ENCODE results near the gene CCDC188.

CCDC188 gene

GRCh38 chr22:20133930-20134549 lies 16.8 kb downstream of the CCDC188 start:
- Histone ChIP-seq H3K4me3 (ENCODE audit: low read length) (no peak overlapping the region), H3K27me3 (ENCODE audit: control insufficient read depth, insufficient read depth, low read length) (no peaks in the 10 kb centered on the region), H3K4me1 (ENCODE audit: control insufficient read depth, insufficient read depth, low read length) (peaks cover 33% of the 10 kb centered on the region), H3K9me3 (ENCODE audit: control insufficient read depth, low read length) (no peaks in the 10 kb centered on the region), H3K36me3 (ENCODE audit: control insufficient read depth, insufficient read depth, low read length) (no peaks in the 10 kb centered on the region), H3K9ac (ENCODE audit: low read length) (no peak overlapping the region)

DNA sequence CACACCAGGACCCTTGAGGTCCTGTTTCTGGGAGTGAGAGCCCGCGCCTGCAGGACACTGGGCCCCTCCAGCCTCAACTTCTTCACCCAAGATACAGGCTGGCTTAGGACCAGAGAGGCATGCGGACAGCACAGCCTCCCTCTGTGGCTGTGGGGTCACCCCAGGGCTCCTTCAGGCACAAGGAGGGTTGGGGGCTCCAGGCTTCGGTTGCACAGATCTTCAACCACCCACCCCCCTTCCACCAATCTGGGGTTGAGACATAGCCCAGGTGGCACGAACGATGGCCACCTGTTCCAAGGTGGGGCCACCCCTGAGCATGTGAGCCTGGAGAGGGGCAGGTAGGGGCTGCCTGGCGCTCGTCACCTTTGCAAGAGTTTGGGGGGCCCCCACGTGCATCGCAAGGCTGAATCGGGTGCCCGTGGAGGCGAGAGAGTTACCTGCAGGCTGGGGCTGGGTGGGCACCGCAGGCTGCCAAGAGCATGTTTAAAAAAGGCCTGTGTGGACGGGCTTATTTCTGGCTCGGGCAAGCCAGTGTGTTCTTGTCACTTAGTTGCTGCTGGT lies 18.1 kb downstream of the CCDC188 start:
- Histone ChIP-seq H3K4me3 (ENCODE audit: low read length) (peak overlapping the region; percentile 25), H3K9me3 (ENCODE audit: control insufficient read depth, low read length) (no peaks in the 10 kb centered on the region), H3K27me3 (ENCODE audit: control insufficient read depth, insufficient read depth, low read length) (no peaks in the 10 kb centered on the region), H3K4me1 (ENCODE audit: control insufficient read depth, insufficient read depth, low read length) (peaks cover 30% of the 10 kb centered on the region), H3K36me3 (ENCODE audit: control insufficient read depth, insufficient read depth, low read length) (no peaks in the 10 kb centered on the region), H3K9ac (ENCODE audit: low read length) (peak overlapping the region; percentile 64)

DNA sequence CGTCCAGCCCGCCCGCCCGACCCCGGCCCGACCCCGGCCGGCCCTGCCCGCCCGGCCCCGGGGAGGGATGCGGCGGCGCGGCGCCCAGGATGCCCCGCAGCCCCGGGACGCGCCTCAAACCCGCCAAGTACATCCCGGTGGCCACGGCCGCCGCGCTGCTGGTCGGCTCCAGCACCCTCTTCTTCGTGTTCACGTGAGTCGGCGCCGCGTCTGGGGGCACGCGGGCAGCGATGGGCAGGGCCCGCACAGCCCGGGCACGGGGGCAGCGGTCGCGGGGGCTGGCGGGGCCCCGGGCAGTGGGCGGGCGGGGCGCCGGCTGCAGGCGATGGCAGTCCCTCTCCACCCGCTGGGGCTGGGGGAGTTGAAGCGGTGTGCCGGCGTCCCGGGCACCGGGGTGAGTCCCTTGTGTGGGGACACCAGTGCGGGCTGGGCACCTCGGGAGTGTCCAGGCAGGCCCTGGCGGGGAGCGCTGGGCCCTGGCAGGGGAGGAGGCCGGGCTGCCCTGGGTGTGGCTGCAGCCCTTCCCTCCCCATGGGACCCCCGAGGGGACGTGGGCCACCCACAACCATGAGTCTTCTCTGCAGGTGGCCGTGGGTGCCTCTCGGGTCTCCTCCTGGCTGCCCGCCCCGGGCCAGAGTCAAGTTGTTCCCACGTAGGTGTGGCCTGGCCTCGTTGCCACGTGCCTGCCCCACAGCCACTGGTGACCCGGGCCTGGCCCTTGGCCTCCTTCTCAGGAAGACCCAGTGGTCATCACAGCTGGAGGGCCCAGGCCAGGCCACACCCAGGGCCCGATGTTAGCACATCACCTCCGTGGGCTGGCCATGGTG lies 18.8 kb downstream of the CCDC188 start:
- H3K4me3 ChIP-seq (ENCODE audit: low read length), result peak overlapping the region; percentile 25
- peak overlapping the region; percentile 64 for H3K9ac ChIP-seq (ENCODE audit: low read length)
- no peaks in the 10 kb centered on the region for H3K27me3 ChIP-seq (ENCODE audit: control insufficient read depth, insufficient read depth, low read length)
- no peaks in the 10 kb centered on the region for H3K9me3 ChIP-seq (ENCODE audit: control insufficient read depth, low read length)
- peaks cover 24% of the 10 kb centered on the region for H3K4me1 ChIP-seq (ENCODE audit: control insufficient read depth, insufficient read depth, low read length)
- no peaks in the 10 kb centered on the region for H3K36me3 ChIP-seq (ENCODE audit: control insufficient read depth, insufficient read depth, low read length)

GRCh38 chr22:20131597-20131858 lies 19.3 kb downstream of the CCDC188 start, which contains the start of gene ZDHHC8:
ZDHHC8 (plus strand) TSS chr22:20131804; CDS start chr22:20131948, 144 bp downstream.
- no peaks in the 10 kb centered on the region for H3K27me3 ChIP-seq (ENCODE audit: control insufficient read depth, insufficient read depth, low read length)
- no peaks in the 10 kb centered on the region for H3K9me3 ChIP-seq (ENCODE audit: control insufficient read depth, low read length)
- H3K4me1 ChIP-seq (ENCODE audit: control insufficient read depth, insufficient read depth, low read length), result peaks cover 24% of the 10 kb centered on the region
- peak within 1 kb of the TSS; percentile 68 for H3K9ac ChIP-seq (ENCODE audit: low read length)
- H3K4me3 ChIP-seq (ENCODE audit: low read length), result peak within 1 kb of the TSS; percentile 31
- no peaks in the 10 kb centered on the region for H3K36me3 ChIP-seq (ENCODE audit: control insufficient read depth, insufficient read depth, low read length)

DNA sequence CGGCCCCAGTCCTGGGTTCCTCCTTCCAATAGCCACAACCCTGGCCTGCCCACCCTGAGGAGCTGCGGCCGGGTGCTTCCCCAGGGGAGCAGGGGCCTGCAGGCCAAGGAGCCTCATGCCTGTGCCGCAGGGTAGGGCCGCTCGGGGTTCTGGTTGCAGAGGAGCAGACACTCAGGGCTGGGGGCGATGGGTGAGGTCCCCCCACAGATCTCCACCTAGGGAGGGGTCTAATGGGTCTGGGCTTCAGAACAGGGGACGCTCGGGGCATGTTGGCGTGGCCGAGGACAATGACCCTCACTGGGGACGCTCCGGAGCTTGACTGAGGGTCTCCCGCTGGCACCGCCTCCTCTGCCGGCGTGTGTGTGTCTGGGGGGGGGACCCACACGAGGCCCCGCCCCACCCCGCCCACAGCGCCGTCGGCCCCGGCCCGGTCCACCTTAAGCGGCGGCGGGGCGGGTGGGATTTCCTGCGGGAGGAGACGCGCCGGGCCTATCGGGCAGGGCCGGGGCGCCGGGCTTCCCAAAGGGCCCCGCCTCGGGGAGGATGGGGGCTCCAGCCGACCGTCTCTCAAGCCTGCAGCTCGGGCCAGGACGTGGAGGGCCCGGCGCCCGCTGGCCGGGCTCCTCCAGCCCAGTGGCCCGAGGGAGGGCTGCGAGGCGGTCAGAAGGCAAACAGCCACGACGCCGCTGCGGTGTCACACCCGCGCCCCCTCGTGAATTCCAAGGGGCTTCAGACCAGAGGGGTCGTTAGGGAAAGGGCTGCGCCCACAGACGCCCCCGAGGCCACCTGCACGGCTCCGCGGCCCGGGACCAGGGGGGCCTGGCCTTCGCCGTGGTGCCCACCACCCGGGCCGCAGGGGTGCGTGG lies 19.9 kb downstream of the CCDC188 start:
- Histone ChIP-seq H3K9me3 (ENCODE audit: control insufficient read depth, low read length) (no peaks in the 10 kb centered on the region), H3K9ac (ENCODE audit: low read length) (peak overlapping the region; percentile 68), H3K4me1 (ENCODE audit: control insufficient read depth, insufficient read depth, low read length) (peaks cover 24% of the 10 kb centered on the region), H3K4me3 (ENCODE audit: low read length) (peak overlapping the region; percentile 31), H3K36me3 (ENCODE audit: control insufficient read depth, insufficient read depth, low read length) (no peaks in the 10 kb centered on the region), H3K27me3 (ENCODE audit: control insufficient read depth, insufficient read depth, low read length) (no peaks in the 10 kb centered on the region)

GRCh38 chr22:20130319-20130718 lies 20.5 kb downstream of the CCDC188 start:
- peaks cover 6% of the 10 kb centered on the region for H3K36me3 ChIP-seq (ENCODE audit: control insufficient read depth, insufficient read depth, low read length)
- H3K4me3 ChIP-seq (ENCODE audit: low read length), result no peak overlapping the region
- no peaks in the 10 kb centered on the region for H3K9me3 ChIP-seq (ENCODE audit: control insufficient read depth, low read length)
- no peaks in the 10 kb centered on the region for H3K27me3 ChIP-seq (ENCODE audit: control insufficient read depth, insufficient read depth, low read length)
- no peak overlapping the region for H3K9ac ChIP-seq (ENCODE audit: low read length)
- H3K4me1 ChIP-seq (ENCODE audit: control insufficient read depth, insufficient read depth, low read length), result peaks cover 23% of the 10 kb centered on the region

DNA sequence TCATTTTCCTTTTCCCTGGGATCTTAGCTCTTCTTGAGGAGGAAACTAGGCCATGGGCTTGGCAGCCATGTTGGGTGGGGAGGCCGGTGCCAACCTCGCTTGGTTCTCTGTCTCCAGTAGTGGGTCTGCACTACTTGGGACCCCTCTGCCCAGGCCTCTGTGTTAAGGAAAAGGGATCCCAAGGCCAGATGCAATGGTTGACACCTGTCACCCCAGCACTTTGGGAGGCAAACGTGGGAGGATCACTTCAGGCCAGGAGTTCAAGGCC lies 21.2 kb downstream of the CCDC188 start:
- Histone ChIP-seq H3K9me3 (ENCODE audit: control insufficient read depth, low read length) (no peaks in the 10 kb centered on the region), H3K9ac (ENCODE audit: low read length) (no peak overlapping the region), H3K27me3 (ENCODE audit: control insufficient read depth, insufficient read depth, low read length) (no peaks in the 10 kb centered on the region), H3K4me1 (ENCODE audit: control insufficient read depth, insufficient read depth, low read length) (peaks cover 20% of the 10 kb centered on the region), H3K4me3 (ENCODE audit: low read length) (no peak overlapping the region), H3K36me3 (ENCODE audit: control insufficient read depth, insufficient read depth, low read length) (peaks cover 6% of the 10 kb centered on the region)

DNA sequence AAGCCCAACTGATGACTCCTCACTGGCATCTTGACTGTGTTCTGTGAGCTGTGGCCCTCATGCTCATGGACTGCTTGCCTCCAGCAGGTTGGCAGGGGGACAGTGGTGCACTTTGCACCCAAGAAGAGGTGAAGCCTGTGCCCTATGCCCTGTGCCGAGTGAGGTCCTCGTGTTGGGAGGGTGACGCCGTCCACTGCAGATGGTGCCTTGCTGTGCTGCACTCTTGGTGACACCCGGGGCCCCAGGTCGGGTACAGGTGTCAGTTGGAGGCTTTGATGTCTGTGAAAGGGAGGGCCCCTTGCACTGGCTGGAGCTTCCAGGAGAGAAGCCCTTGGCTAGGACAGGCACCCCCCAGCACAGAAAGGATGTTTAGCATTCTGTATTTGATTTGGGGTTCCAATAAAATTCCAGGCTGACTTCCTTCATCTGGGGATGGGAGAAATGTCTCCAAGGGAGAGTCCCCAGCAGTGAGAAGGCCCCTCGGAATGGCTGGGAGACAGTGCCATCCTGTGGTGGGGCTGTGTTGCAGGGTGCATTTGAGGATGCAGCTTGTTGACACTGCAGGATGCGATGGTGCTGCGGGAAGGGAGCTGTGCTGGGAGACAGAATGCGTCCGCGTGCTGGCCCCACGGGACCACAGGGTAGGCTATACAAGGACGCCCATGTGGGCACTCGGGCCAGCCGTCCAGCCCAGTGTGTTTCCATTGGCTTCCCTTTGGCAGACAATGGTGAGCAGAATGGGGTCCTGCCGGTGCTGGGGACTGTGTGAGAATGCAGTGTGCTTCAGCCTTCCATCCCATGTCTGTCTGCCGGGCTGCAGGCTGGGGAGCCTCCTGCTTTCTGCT lies 21.7 kb downstream of the CCDC188 start:
- no peaks in the 10 kb centered on the region for H3K9me3 ChIP-seq (ENCODE audit: control insufficient read depth, low read length)
- H3K4me3 ChIP-seq (ENCODE audit: low read length), result no peak overlapping the region
- H3K9ac ChIP-seq (ENCODE audit: low read length), result no peak overlapping the region
- H3K27me3 ChIP-seq (ENCODE audit: control insufficient read depth, insufficient read depth, low read length), result no peaks in the 10 kb centered on the region
- H3K36me3 ChIP-seq (ENCODE audit: control insufficient read depth, insufficient read depth, low read length), result peaks cover 6% of the 10 kb centered on the region
- peaks cover 20% of the 10 kb centered on the region for H3K4me1 ChIP-seq (ENCODE audit: control insufficient read depth, insufficient read depth, low read length)

- H3K36me3 ChIP-seq (ENCODE audit: control insufficient read depth, insufficient read depth, low read length), result peaks cover 6% of the 10 kb centered on the region
- H3K9ac ChIP-seq (ENCODE audit: low read length), result no peak overlapping the region
- H3K27me3 ChIP-seq (ENCODE audit: control insufficient read depth, insufficient read depth, low read length), result no peaks in the 10 kb centered on the region
- H3K9me3 ChIP-seq (ENCODE audit: control insufficient read depth, low read length), result no peaks in the 10 kb centered on the region
- peaks cover 16% of the 10 kb centered on the region for H3K4me1 ChIP-seq (ENCODE audit: control insufficient read depth, insufficient read depth, low read length)
- no peak overlapping the region for H3K4me3 ChIP-seq (ENCODE audit: low read length)
Measured at GRCh38 chr22:20128619-20128901, 22.3 kb downstream of the CCDC188 start.

DNA sequence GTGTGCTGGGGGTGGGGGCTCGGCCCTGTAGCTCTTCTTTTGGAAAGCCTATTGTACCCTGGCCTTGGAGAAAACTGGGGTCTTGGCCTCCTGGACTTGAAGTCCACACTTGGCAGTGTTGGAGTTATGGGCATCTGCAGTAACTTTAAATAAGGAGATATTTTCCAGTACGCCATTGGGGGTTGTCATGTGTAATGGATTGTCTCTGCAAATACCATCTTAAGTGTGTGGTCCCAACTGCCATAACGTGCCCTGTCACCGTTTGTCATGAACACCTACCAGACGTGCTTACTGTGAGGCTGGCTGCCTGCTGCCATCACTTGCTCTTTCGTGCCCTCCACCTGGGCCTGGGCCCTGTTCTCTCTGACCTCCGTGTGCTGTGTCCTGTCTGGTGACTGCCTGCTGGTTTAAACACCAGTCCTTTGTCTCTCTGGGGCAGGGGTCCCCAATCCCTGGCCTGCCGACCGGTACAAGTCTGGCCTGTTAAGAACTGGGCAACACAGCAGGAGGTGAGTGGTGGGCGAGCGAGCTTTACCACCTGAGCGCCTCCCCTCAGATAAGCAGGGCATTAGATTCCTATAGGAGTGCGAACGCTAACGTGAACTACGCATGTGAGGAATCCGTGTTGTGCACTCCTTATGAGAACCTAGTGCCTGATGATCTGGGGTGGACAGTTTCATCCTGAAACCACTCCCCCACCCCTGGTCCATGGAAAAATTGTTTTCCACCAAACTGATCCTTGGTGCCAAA lies 22.8 kb downstream of the CCDC188 start:
- H3K9me3 ChIP-seq (ENCODE audit: control insufficient read depth, low read length), result no peaks in the 10 kb centered on the region
- peaks cover 15% of the 10 kb centered on the region for H3K4me1 ChIP-seq (ENCODE audit: control insufficient read depth, insufficient read depth, low read length)
- H3K27me3 ChIP-seq (ENCODE audit: control insufficient read depth, insufficient read depth, low read length), result no peaks in the 10 kb centered on the region
- H3K9ac ChIP-seq (ENCODE audit: low read length), result no peak overlapping the region
- H3K36me3 ChIP-seq (ENCODE audit: control insufficient read depth, insufficient read depth, low read length), result peaks cover 6% of the 10 kb centered on the region
- no peak overlapping the region for H3K4me3 ChIP-seq (ENCODE audit: low read length)

DNA sequence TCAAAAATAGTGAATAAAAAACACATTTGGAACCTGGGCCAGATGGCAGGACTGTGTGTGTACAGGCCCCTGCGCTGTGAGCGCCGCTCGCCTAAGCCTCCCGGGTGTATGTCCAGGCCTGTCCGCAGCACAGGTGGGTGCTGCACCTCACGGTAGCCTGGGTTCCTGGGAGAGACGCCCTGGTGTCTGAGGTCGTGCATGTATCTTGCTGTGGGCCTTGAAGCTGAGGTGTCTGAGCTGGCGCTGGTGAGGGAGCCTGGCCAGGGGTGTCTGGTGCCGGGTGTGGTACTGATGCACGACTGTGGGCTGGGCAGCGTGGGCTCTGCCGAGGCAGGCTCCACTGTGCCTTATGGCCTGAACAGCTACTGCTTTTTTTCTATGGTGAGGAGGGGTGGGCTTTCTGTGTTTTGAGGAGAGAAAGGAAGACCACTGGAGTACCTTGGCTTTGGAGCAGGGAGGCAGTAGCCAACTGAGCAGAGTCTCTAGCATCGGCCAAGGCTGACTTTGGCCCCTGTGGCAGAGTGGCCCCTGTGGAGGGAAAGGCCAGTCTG lies 23.5 kb downstream of the CCDC188 start:
- H3K9ac ChIP-seq (ENCODE audit: low read length), result no peak overlapping the region
- H3K9me3 ChIP-seq (ENCODE audit: control insufficient read depth, low read length), result no peaks in the 10 kb centered on the region
- H3K4me1 ChIP-seq (ENCODE audit: control insufficient read depth, insufficient read depth, low read length), result peaks cover 9% of the 10 kb centered on the region
- H3K27me3 ChIP-seq (ENCODE audit: control insufficient read depth, insufficient read depth, low read length), result no peaks in the 10 kb centered on the region
- peaks cover 6% of the 10 kb centered on the region for H3K36me3 ChIP-seq (ENCODE audit: control insufficient read depth, insufficient read depth, low read length)
- no peak overlapping the region for H3K4me3 ChIP-seq (ENCODE audit: low read length)

All from mucosa of stomach (tissue), 1 donor.